Activated naive CD4-positive, alpha-beta T cell treated with Interleukin-2 at 50 U/mL for 16 hours (primary cell): ENCODE measurements around the gene LRRC36.

ENCODE experiments used
- DNase-seq: peaks from one replicate; pipeline ENCODE4 v3.0.0-alpha.2; 2020

LRRC36 gene

DNA sequence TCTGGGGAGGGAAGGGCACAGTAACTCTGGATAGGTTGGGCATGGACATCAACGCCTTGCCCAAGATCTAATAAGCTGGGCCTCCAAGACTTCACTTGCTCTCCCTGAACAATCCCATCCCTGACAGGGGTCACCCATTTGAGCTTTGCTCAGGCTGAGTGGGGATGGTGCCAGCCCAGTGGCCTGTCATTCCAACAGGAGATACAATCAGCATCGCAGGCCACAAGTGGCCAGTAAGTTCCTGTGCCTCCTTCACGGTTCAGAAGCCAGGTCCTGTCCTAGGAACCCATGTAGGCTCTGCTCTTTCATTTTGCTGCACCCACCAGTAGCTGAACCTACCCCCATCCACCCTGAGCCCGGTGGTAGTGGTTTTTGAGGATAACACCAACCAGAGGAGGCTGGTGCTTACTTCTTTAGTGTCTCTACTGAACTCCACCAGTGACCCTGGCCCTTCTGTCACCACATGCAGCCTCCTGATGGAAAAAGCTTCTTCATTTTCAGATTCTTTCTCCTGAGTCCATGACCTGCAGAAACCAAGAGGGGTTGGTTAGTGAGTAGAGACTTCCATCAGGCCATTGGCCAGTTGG lies 32.4 kb upstream of the LRRC36 start:
- DNase-seq: no peak

DNA sequence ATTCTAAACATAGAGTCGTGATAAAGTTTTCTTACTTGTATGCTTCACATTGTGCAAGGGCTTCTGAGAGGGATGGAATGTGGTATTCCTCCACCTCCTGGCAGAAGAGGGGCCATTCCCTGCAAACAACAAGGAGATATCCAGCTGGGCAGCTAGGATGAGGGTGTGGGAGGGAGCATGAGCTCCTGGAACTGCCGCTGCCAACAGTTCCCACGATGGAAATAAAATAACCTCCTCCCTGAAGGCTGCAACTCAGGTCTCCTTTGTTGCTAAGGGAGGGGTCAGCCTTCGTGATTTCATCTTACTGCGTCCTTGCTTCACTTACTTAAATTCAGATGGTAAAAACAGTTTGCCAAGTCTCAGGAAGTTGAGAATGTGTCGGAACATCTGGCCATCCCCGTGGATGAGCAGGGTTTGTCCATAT lies 31.7 kb upstream of the LRRC36 start:
- no peak for DNase-seq

DNA sequence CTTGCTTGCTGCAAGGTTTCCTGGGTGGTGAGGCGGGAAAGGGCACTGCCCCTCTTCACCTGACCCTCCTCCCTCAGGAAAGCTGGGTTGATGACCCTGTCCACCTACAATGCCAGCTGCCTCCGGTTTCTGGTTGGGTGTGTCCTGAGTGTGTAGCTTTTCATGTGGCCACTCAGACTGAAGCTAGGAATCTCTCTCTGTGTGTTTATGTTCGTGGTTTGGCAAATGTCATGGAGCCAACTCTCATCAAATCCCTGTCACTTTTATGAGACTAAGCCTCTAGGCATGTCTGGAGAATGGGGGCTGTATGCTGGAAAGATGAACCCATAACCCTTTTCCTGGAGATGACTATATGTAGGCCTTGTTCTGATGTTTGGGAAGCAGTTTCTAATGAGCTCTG lies 30.2 kb upstream of the LRRC36 start:
- no peak for DNase-seq

DNA sequence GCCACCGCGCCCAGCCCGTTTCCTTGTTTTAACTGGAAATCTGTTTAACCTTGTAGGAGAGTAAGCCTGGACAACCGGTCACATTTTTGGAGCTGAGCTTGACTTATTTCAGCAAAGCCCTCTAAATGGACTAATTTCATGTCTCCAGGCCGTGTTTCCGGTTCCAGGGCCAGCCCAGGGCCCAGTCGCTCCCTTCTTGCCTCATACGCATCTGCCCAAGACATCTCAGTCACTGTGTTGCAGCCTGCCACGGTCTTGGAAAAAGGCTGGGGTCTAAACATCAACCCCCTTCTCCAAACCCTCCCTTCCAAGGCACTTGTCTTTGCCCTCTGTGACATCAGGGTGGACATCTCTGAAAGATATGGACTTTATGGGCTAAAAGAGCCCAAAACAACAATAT lies 28.3 kb upstream of the LRRC36 start:
- no peak for DNase-seq

GRCh38 chr16:67299269-67299668 lies 27.3 kb upstream of the LRRC36 start:
- DNase-seq: no peak

- DNase-seq: no peak
These were observed 25.4 kb upstream of the LRRC36 start for GRCh38 chr16:67301080-67301782.

DNA sequence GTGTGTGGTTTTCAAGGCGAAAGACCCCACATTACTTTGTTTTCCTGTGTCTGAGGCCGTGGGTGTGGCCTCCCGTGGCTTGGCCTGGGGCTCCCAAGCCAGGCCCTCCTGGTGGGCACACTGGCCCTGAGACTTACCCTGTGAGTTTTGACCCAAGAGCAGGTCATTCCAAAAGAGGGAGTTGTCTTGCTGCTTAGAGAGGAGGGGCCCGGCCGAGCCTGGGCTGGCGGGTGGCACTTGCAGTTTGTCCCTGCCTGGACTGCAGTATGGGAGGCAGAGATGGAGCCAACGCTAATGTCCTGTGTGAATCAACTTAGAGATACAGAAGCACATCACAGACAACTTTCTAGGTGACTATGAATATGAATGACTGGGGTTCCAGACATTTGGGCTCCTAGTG lies 24.5 kb upstream of the LRRC36 start:
- no peak for DNase-seq

- DNase-seq: no peak
These were observed 23.6 kb upstream of the LRRC36 start for GRCh38 chr16:67302970-67303369.

- no peak for DNase-seq
These were observed 22.6 kb upstream of the LRRC36 start for GRCh38 chr16:67304020-67304419.

DNA sequence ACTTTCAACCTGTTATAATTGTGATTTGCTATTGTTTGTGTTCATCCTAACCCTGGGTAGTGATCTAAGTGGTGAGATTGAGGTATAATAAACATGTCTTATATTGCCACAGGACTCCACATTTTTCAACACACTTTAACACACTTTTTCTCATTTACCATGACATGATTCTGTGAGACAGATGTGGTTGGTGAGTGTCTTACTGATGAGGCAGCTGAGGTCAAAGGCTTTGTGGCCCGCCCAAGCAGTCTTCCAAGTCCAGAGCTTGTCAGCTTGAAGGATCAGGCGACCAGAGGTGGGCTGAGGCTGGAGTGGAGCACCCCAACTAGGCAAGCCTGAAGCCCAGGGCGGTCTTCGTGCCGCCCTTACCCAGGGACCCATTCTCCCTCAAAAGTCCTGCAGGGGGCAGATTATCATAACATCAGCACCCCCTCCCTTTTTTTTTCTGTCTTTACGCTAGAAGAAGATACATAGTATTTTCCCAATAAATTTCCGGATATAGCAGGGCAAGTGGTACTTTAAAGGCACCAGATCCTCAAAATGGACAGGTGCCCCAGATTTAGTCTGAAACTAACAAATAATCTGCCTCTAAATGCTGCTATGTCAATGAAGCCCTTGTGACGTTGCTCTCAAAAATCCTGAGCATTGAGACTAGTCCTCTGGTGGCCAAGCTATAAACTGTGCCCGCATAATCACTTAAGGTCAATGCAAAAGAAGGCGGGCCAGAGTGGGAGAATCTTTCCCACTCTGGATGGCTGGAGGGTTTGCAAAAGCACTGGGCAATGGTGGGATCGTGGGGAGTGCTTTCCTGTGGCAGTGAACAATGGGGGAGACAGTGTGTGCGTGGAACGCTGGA lies 21.2 kb upstream of the LRRC36 start:
- no peak for DNase-seq

DNA sequence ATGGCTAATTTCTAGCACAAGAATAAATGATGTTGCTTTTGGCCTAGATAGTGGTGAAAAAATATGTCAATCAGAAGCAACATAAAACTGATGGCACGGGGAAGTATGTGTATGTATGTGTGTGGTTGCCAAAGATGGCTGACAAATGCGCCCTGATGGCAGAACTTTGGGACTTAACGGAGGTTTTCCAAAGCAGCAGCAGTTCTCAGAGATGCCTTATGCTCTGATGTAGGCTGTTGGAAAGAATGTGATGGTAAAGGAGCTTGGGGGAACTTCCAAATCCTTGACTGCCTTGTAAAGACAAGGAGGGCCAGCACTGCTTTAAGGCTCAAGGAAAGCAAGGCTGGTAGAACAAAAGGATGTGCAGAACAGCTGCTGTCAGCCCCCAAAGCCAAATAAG lies 16.1 kb upstream of the LRRC36 start:
- no peak for DNase-seq

DNA sequence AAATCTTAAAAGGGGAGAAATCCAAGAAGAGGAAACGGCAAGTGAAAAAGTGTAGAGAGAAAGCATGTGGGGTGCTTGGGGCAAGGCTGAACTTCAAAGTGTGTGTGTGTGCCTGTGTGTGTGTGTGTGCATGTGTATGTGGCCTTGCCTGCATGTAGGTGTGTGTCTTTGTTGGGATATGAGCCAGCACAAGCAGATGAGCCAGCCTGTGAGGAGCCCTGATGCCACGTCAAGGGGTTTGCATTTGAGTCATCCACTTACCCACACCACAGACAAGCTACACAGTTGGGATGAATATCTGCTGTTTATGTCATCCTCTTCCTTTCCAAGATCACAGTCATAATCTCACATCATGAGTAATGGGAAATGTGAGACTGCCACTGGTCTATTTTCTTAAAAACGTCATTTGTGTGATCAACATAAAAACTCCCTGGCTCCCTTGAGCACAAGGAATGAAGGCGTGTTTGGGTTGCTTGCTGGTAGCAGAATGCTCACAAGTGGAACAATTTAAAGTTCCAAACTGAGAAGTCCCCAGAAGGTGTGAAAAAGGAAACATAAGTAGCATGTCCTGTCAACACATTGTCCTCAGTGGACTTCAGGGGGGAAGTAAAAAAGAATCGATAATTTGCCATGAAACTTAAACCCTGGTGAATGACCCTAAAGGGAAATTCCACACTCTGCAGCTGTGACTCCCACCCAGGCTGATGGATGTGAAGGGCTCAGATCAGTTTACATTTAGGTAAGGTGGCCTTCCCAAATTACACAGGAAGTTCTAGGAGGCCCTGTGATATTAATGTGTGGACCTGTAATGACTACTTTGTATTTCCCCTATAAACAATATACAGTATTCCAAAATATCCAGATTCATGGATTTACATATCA lies 14.8 kb upstream of the LRRC36 start:
- DNase-seq: peak; percentile 85

DNA sequence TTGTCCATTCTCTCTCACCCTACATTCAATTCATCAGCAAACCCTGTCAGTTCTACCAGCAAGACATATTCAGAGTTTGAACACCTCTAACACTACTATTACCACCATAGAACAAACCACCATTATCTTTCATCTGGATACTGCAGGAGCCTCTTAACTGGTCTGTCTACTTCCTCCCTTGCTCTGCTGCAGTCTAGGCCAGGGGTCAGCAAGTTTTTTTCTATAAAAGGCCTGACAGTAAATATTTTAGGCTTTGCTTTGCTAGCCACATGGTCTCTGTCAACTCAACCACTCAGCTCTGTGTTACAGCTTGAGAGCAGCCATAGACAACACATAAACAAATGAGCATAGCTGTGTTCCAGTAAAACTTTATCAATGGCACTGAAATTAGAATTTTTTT lies 13.9 kb upstream of the LRRC36 start:
- DNase-seq: no peak

- DNase-seq: no peak
These were observed 8.8 kb upstream of the LRRC36 start for GRCh38 chr16:67317853-67318252.

GRCh38 chr16:67326115-67326471 lies 522 bp upstream of the LRRC36 start:
- DNase-seq: no peak

- no peak for DNase-seq
These were observed 1.1 kb downstream of the LRRC36 start for GRCh38 chr16:67327743-67328142.

GRCh38 chr16:67329901-67330300 lies 3.3 kb downstream of the LRRC36 start:
- no peak for DNase-seq

DNA sequence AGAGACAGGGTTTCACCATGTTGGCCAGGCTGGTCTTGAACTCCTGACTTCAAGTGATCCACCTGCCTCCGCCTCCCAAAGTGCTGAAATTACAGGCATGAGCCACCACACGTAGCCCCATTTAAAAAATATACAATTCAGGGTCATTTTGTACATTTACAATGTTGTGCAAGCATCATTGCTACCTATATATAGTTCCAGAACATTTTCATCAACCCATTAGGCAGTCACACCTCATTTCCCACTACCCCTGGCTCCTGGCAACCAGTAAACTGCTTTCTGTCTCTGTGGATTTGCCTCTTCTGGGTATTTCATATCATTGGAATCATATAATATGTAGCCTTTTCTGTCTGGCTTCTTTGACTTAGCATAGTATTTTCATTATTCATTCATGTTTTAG lies 6.7 kb downstream of the LRRC36 start:
- no peak for DNase-seq

GRCh38 chr16:67336116-67336515 lies 9.5 kb downstream of the LRRC36 start:
- no peak for DNase-seq

DNA sequence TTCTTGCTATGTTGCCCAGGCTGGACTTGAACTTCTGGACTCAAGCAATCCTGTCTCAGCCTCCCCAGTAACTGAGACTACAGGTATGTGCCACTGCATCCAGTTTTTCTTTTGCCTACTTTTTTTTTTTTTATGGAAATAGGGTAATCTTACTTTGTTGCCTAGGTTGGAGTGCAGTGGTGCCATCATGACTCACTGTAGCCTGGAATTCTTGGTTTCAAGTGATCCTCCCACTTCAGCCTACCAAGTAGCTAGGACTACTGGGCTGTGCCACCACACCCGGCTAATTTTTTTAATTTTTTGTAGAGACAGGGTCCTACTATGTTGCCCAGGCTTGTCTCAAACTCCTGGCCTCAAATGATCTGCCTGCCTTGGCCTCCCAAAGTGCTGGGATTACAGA lies 10.0 kb downstream of the LRRC36 start:
- no peak for DNase-seq

- no peak for DNase-seq
These were observed 12.8 kb downstream of the LRRC36 start for GRCh38 chr16:67339453-67339852.

- DNase-seq: no peak
These were observed 14.6 kb downstream of the LRRC36 start for GRCh38 chr16:67341250-67341649.

GRCh38 chr16:67342616-67343015 lies 16.0 kb downstream of the LRRC36 start:
- no peak for DNase-seq
